Activated CD8-positive, alpha-beta memory T cell treated with anti-CD3 and anti-CD28 coated beads, Interleukin-2, amount 10 ng/mL, durations not matched to agents 7 days and 5 days (primary cell): Measurements from ENCODE around the gene ADARB2. TPM values are rescaled to one million over a fixed set of nuclear protein-coding genes. Genes with fewer than 3 reads are reported as not detected.

Source experiments
- ATAC-seq: fragments of 150-1000 bp; cut with Tn5 transposase; one replicate; pipeline ENCODE4 v1.10.0; 2021; ENCODE audit warnings: moderate library complexity
- CTCF ChIA-PET: fragments of 350-600 bp; sonication (Branson Sonifier 250); formaldehyde crosslinking; loops from one replicate; lab custom pipeline; 2021; ENCODE audit warnings: antibody characterized with exemption; lab: Charles Lee
- DNase-seq: peaks from one replicate; pipeline ENCODE4 v3.0.0-alpha.2; 2020
- H3K27ac Mint-ChIP-seq: one replicate; pipeline ENCODE4 v1.8.0; 2021; ENCODE audit warnings: mild to moderate bottlenecking, mixed read lengths
- H3K27me3 Mint-ChIP-seq: one replicate; pipeline ENCODE4 v1.8.0; 2021; ENCODE audit warnings: mixed read lengths
- H3K36me3 Mint-ChIP-seq: one replicate; pipeline ENCODE4 v1.8.0; 2021; ENCODE audit warnings: mild to moderate bottlenecking, mixed read lengths
- H3K4me1 Mint-ChIP-seq: one replicate; pipeline ENCODE4 v1.8.0; 2021; ENCODE audit warnings: mixed read lengths
- H3K4me3 Mint-ChIP-seq: one replicate; pipeline ENCODE4 v1.8.0; 2021; ENCODE audit warnings: mild to moderate bottlenecking, moderate library complexity, mixed read lengths
- H3K9me3 Mint-ChIP-seq: one replicate; pipeline ENCODE4 v1.8.0; 2022; ENCODE audit warnings: low read depth, mixed read lengths
- total RNA-seq, 2 experiments: library from RNA; stranded (reverse); gene quantifications; one replicate each; pipeline ENCODE4 v1.2.3, GENCODE V29; 2021

The ADARB2 gene
- total RNA-seq, 2 experiments from 2014 or later: not detected

GRCh38 chr10:1310271-1310789 is 427.0 kb downstream of the ADARB2 start:
- peaks cover 2% of the 10 kb centered on the region for H3K9me3 Mint-ChIP-seq
- H3K27me3 Mint-ChIP-seq: no peaks in the 10 kb centered on the region
- no peak overlapping the region for H3K4me3 Mint-ChIP-seq
- CTCF ChIA-PET: no interaction called here
- ATAC-seq (no peak), DNase-seq (no peak)
- no peak overlapping the region for H3K27ac Mint-ChIP-seq
- H3K4me1 Mint-ChIP-seq: no peaks in the 10 kb centered on the region
- no peaks in the 10 kb centered on the region for H3K36me3 Mint-ChIP-seq

- no peak for DNase-seq
- CTCF ChIA-PET: no interaction called here
- Mint-ChIP-seq H3K4me1 (no peaks in the 10 kb centered on the region), H3K27ac (no peak overlapping the region), H3K27me3 (no peaks in the 10 kb centered on the region), H3K36me3 (no peaks in the 10 kb centered on the region), H3K4me3 (no peak overlapping the region), H3K9me3 (peaks cover 2% of the 10 kb centered on the region)
- ATAC-seq: no peak
Observed at GRCh38 chr10:1309617-1310270, 427.6 kb downstream of the ADARB2 start.

GRCh38 chr10:1308962-1309616 is 428.2 kb downstream of the ADARB2 start:
- CTCF ChIA-PET: no interaction called here
- Mint-ChIP-seq H3K27ac (no peak overlapping the region), H3K36me3 (no peaks in the 10 kb centered on the region), H3K4me3 (no peak overlapping the region), H3K4me1 (no peaks in the 10 kb centered on the region), H3K9me3 (peaks cover 2% of the 10 kb centered on the region), H3K27me3 (no peaks in the 10 kb centered on the region)
- DNase-seq: no peak
- ATAC-seq: no peak

GRCh38 chr10:1308173-1308961 is 429.0 kb downstream of the ADARB2 start:
- no peak overlapping the region for H3K27ac Mint-ChIP-seq
- no peaks in the 10 kb centered on the region for H3K27me3 Mint-ChIP-seq
- CTCF ChIA-PET: no interaction called here
- no peaks in the 10 kb centered on the region for H3K36me3 Mint-ChIP-seq
- ATAC-seq (no peak), DNase-seq (no peak)
- H3K4me3 Mint-ChIP-seq: no peak overlapping the region
- H3K9me3 Mint-ChIP-seq: peaks cover 2% of the 10 kb centered on the region
- H3K4me1 Mint-ChIP-seq: no peaks in the 10 kb centered on the region

- no peak overlapping the region for H3K4me3 Mint-ChIP-seq
- CTCF ChIA-PET: no interaction called here
- H3K9me3 Mint-ChIP-seq: no peaks in the 10 kb centered on the region
- H3K36me3 Mint-ChIP-seq: no peaks in the 10 kb centered on the region
- H3K27me3 Mint-ChIP-seq: peaks cover 5% of the 10 kb centered on the region
- DNase-seq: no peak
- ATAC-seq: no peak
- H3K27ac Mint-ChIP-seq: no peak overlapping the region
- no peaks in the 10 kb centered on the region for H3K4me1 Mint-ChIP-seq
Observed at GRCh38 chr10:1301143-1301542, 436.2 kb downstream of the ADARB2 start.

GRCh38 chr10:1300218-1300617 is 437.1 kb downstream of the ADARB2 start:
- DNase-seq (no peak), ATAC-seq (no peak)
- H3K27ac Mint-ChIP-seq: no peak overlapping the region
- no peaks in the 10 kb centered on the region for H3K4me1 Mint-ChIP-seq
- H3K36me3 Mint-ChIP-seq: no peaks in the 10 kb centered on the region
- peaks cover 5% of the 10 kb centered on the region for H3K27me3 Mint-ChIP-seq
- no peak overlapping the region for H3K4me3 Mint-ChIP-seq
- H3K9me3 Mint-ChIP-seq: no peaks in the 10 kb centered on the region
- CTCF ChIA-PET: no interaction called here

GRCh38 chr10:1299041-1299726 is 438.1 kb downstream of the ADARB2 start:
- CTCF ChIA-PET: no interaction called here
- Mint-ChIP-seq H3K27ac (no peak overlapping the region), H3K36me3 (no peaks in the 10 kb centered on the region), H3K9me3 (no peaks in the 10 kb centered on the region), H3K27me3 (peaks cover 11% of the 10 kb centered on the region), H3K4me3 (no peak overlapping the region), H3K4me1 (no peaks in the 10 kb centered on the region)
- DNase-seq (no peak), ATAC-seq (no peak)

GRCh38 chr10:1297566-1298301 is 439.6 kb downstream of the ADARB2 start:
- H3K4me1 Mint-ChIP-seq: no peaks in the 10 kb centered on the region
- CTCF ChIA-PET: no interaction called here
- H3K9me3 Mint-ChIP-seq: no peaks in the 10 kb centered on the region
- no peak overlapping the region for H3K4me3 Mint-ChIP-seq
- H3K27me3 Mint-ChIP-seq: peaks cover 22% of the 10 kb centered on the region
- no peak for DNase-seq
- no peak for ATAC-seq
- no peak overlapping the region for H3K27ac Mint-ChIP-seq
- no peaks in the 10 kb centered on the region for H3K36me3 Mint-ChIP-seq

GRCh38 chr10:1295756-1296480 is 441.4 kb downstream of the ADARB2 start:
- Mint-ChIP-seq H3K4me3 (no peak overlapping the region), H3K27ac (no peak overlapping the region), H3K36me3 (no peaks in the 10 kb centered on the region), H3K27me3 (peaks cover 28% of the 10 kb centered on the region), H3K9me3 (no peaks in the 10 kb centered on the region), H3K4me1 (no peaks in the 10 kb centered on the region)
- DNase-seq: no peak
- CTCF ChIA-PET: no interaction called here
- ATAC-seq: no peak

- no peak overlapping the region for H3K27ac Mint-ChIP-seq
- no peaks in the 10 kb centered on the region for H3K9me3 Mint-ChIP-seq
- H3K4me3 Mint-ChIP-seq: no peak overlapping the region
- H3K27me3 Mint-ChIP-seq: peaks cover 28% of the 10 kb centered on the region
- CTCF ChIA-PET: no interaction called here
- H3K36me3 Mint-ChIP-seq: no peaks in the 10 kb centered on the region
- H3K4me1 Mint-ChIP-seq: no peaks in the 10 kb centered on the region
- ATAC-seq: no peak
- DNase-seq: no peak
Observed at GRCh38 chr10:1294748-1295147, 442.6 kb downstream of the ADARB2 start.

GRCh38 chr10:1293636-1294435 is 443.5 kb downstream of the ADARB2 start:
- Mint-ChIP-seq H3K9me3 (no peaks in the 10 kb centered on the region), H3K36me3 (no peaks in the 10 kb centered on the region)

GRCh38 chr10:1293157-1293556 is 444.2 kb downstream of the ADARB2 start:
- Mint-ChIP-seq H3K27ac (no peak overlapping the region), H3K9me3 (no peaks in the 10 kb centered on the region), H3K4me3 (no peak overlapping the region), H3K4me1 (no peaks in the 10 kb centered on the region), H3K36me3 (no peaks in the 10 kb centered on the region), H3K27me3 (peaks cover 28% of the 10 kb centered on the region)
- ATAC-seq (no peak), DNase-seq (no peak)
- CTCF ChIA-PET: no interaction called here

More at GRCh38 chr10:1293636-1294435, 443.5 kb downstream of the ADARB2 start:
- H3K27ac Mint-ChIP-seq: no peak overlapping the region
- CTCF ChIA-PET: no interaction called here
- DNase-seq: no peak
- no peak overlapping the region for H3K4me3 Mint-ChIP-seq
- H3K27me3 Mint-ChIP-seq: peaks cover 28% of the 10 kb centered on the region
- H3K4me1 Mint-ChIP-seq: no peaks in the 10 kb centered on the region
- no peak for ATAC-seq
